ENCODE results near the gene UBE2G1.
A peak's percentile ranks its signal among the peaks of the same experiment; 100 is the strongest.
"Not testable (repeated sequence)": the region's sequence is repeated elsewhere in the genome, so short reads cannot be mapped to it uniquely, and the experiment has no call there.

Gene UBE2G1

GRCh38 chr17:4375039-4375748 is 8.7 kb upstream of the UBE2G1 start:
- DNase-seq: no peak

- no peak for DNase-seq
These were observed 3.2 kb upstream of the UBE2G1 start for GRCh38 chr17:4369557-4370230.

- DNase-seq: no peak
These were observed 1.9 kb upstream of the UBE2G1 start for GRCh38 chr17:4368341-4368740.

- DNase-seq: not testable (repeated sequence)
These were observed 702 bp upstream of the UBE2G1 start for GRCh38 chr17:4367177-4367576.

GRCh38 chr17:4365628-4366326 is 698 bp downstream of the UBE2G1 start:
- DNase-seq: no peak

GRCh38 chr17:4365103-4365627 is 1.3 kb downstream of the UBE2G1 start:
- peak; percentile 61 for DNase-seq

- no peak for DNase-seq
These were observed 1.8 kb downstream of the UBE2G1 start for GRCh38 chr17:4364622-4365041.

- peak; percentile 96 for DNase-seq
These were observed 4.3 kb downstream of the UBE2G1 start for GRCh38 chr17:4362141-4362540.

GRCh38 chr17:4358154-4358553 is 8.3 kb downstream of the UBE2G1 start:
- DNase-seq: no peak

- DNase-seq: no peak
These were observed 8.8 kb downstream of the UBE2G1 start for GRCh38 chr17:4357671-4358070.

GRCh38 chr17:4357030-4357628 is 9.3 kb downstream of the UBE2G1 start:
- DNase-seq: no peak

- no peak for DNase-seq
These were observed 11.5 kb downstream of the UBE2G1 start for GRCh38 chr17:4354862-4355514.

GRCh38 chr17:4354206-4354605 is 12.3 kb downstream of the UBE2G1 start:
- no peak for DNase-seq

GRCh38 chr17:4350214-4350613 is 16.3 kb downstream of the UBE2G1 start:
- not testable (repeated sequence) for DNase-seq

GRCh38 chr17:4345581-4346252 is 20.8 kb downstream of the UBE2G1 start:
- no peak for DNase-seq

GRCh38 chr17:4344926-4345325 is 21.5 kb downstream of the UBE2G1 start:
- DNase-seq: no peak

GRCh38 chr17:4342535-4342934 is 23.9 kb downstream of the UBE2G1 start:
- no peak for DNase-seq

- no peak for DNase-seq
These were observed 24.9 kb downstream of the UBE2G1 start for GRCh38 chr17:4341616-4341977.

GRCh38 chr17:4340914-4341615 is 25.4 kb downstream of the UBE2G1 start:
- DNase-seq: no peak

- DNase-seq: no peak
These were observed 31.5 kb downstream of the UBE2G1 start for GRCh38 chr17:4334776-4335584.

- no peak for DNase-seq
These were observed 32.1 kb downstream of the UBE2G1 start for GRCh38 chr17:4334332-4334731.
